NCI-H2227 (cell line): ENCODE results near the gene PARP15.
"Not testable (repeated sequence)": the region's sequence is repeated elsewhere in the genome, so short reads cannot be mapped to it uniquely, and the experiment has no call there.

ENCODE experiments used
- DNase-seq: peaks from one replicate; lab custom pipeline; 2025; ENCODE audit not compliant: unreplicated experiment; lab: John Stamatoyannopoulos, UW

Gene PARP15

GRCh38 chr3:122661633-122662032, 84.2 kb downstream of the PARP15 start:
- no peak for DNase-seq

- no peak for DNase-seq
Measured at GRCh38 chr3:122662505-122662904, 85.1 kb downstream of the PARP15 start.

- peak; percentile 62 for DNase-seq
Measured at GRCh38 chr3:122665226-122665786, 87.9 kb downstream of the PARP15 start.

GRCh38 chr3:122665881-122666280, 88.4 kb downstream of the PARP15 start:
- DNase-seq, result no peak

- no peak for DNase-seq
Measured at GRCh38 chr3:122668930-122669730, 91.7 kb downstream of the PARP15 start.

GRCh38 chr3:122671553-122671952, 94.1 kb downstream of the PARP15 start:
- no peak for DNase-seq

- DNase-seq, result no peak
Measured at GRCh38 chr3:122674339-122674738, 96.9 kb downstream of the PARP15 start.

GRCh38 chr3:122676759-122677158, 99.3 kb downstream of the PARP15 start:
- DNase-seq, result no peak

GRCh38 chr3:122677216-122677615, 99.8 kb downstream of the PARP15 start:
- DNase-seq, result no peak

- DNase-seq, result no peak
Measured at GRCh38 chr3:122678506-122678905, 101.1 kb downstream of the PARP15 start.

- DNase-seq, result peak; percentile 74
Measured at GRCh38 chr3:122679085-122679881, 101.8 kb downstream of the PARP15 start.

- no peak for DNase-seq
Measured at GRCh38 chr3:122679882-122680474, 102.5 kb downstream of the PARP15 start.

- peak; percentile 47 for DNase-seq
Measured at GRCh38 chr3:122680475-122681283, 103.2 kb downstream of the PARP15 start, which contains the start of gene PARP14. TSS of gene PARP14 (plus strand) at chr3:122680839. CDS start at chr3:122680884, 45 bp downstream.

- DNase-seq, result no peak
Measured at GRCh38 chr3:122681284-122681973, 104.0 kb downstream of the PARP15 start.

- no peak for DNase-seq
Measured at GRCh38 chr3:122681974-122682409, 104.5 kb downstream of the PARP15 start.

GRCh38 chr3:122682778-122683411, 105.4 kb downstream of the PARP15 start:
- DNase-seq, result not testable (repeated sequence)

GRCh38 chr3:122687298-122687697, 109.8 kb downstream of the PARP15 start:
- no peak for DNase-seq
